Measurements from ENCODE around the gene CFAP99.

The CFAP99 gene

GRCh38 chr4:2389691-2390090 lies 29.1 kb upstream of the CFAP99 start:
- Mint-ChIP-seq H3K4me3 (no peak overlapping the region), H3K27me3 (ENCODE audit: low read depth) (peaks cover 32% of the 10 kb centered on the region)
- TF ChIP-seq, protein P1, sequence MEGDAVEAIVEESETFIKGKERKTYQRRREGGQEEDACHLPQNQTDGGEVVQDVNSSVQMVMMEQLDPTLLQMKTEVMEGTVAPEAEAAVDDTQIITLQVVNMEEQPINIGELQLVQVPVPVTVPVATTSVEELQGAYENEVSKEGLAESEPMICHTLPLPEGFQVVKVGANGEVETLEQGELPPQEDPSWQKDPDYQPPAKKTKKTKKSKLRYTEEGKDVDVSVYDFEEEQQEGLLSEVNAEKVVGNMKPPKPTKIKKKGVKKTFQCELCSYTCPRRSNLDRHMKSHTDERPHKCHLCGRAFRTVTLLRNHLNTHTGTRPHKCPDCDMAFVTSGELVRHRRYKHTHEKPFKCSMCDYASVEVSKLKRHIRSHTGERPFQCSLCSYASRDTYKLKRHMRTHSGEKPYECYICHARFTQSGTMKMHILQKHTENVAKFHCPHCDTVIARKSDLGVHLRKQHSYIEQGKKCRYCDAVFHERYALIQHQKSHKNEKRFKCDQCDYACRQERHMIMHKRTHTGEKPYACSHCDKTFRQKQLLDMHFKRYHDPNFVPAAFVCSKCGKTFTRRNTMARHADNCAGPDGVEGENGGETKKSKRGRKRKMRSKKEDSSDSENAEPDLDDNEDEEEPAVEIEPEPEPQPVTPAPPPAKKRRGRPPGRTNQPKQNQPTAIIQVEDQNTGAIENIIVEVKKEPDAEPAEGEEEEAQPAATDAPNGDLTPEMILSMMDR (IDR thresholded peaks at IDR 0.05; ENCODE audit: unreplicated experiment in 3 of 3) = no peak

GRCh38 chr4:2390146-2390545 lies 28.6 kb upstream of the CFAP99 start:
- H3K4me3 Mint-ChIP-seq = no peak overlapping the region
- TF ChIP-seq, protein P1 (IDR thresholded peaks at IDR 0.05; ENCODE audit: unreplicated experiment in 3 of 3) = no peak

More at GRCh38 chr4:2389691-2390090, 29.1 kb upstream of the CFAP99 start:
- H3K36me3 Mint-ChIP-seq (ENCODE audit: low read depth) = no peaks in the 10 kb centered on the region
- no peaks in the 10 kb centered on the region for H3K9me3 Mint-ChIP-seq
- H3K4me1 Mint-ChIP-seq = peaks cover 65% of the 10 kb centered on the region
- peak overlapping the region in 2 of 3 experiments; percentile 27 to 73 for H3K27ac Mint-ChIP-seq

GRCh38 chr4:2390784-2391421 lies 27.9 kb upstream of the CFAP99 start:
- H3K4me3 Mint-ChIP-seq = peak overlapping the region; percentile 26 to 51 (median 50)
- H3K27me3 Mint-ChIP-seq (ENCODE audit: low read depth) = peaks cover 39% of the 10 kb centered on the region
- H3K9me3 Mint-ChIP-seq = no peaks in the 10 kb centered on the region
- no peaks in the 10 kb centered on the region for H3K36me3 Mint-ChIP-seq (ENCODE audit: low read depth)
- peak overlapping the region; percentile 73 to 83 (median 81) for H3K27ac Mint-ChIP-seq
- TF ChIP-seq, protein P1 (IDR thresholded peaks at IDR 0.05; ENCODE audit: unreplicated experiment in 3 of 3) = no peak
- H3K4me1 Mint-ChIP-seq = peaks cover 68% of the 10 kb centered on the region

More at GRCh38 chr4:2390146-2390545, 28.6 kb upstream of the CFAP99 start:
- Mint-ChIP-seq H3K27me3 (ENCODE audit: low read depth) (peaks cover 34% of the 10 kb centered on the region), H3K36me3 (ENCODE audit: low read depth) (no peaks in the 10 kb centered on the region), H3K27ac (peak overlapping the region in 2 of 3 experiments; percentile 73 to 81), H3K4me1 (peaks cover 69% of the 10 kb centered on the region), H3K9me3 (no peaks in the 10 kb centered on the region)

- H3K27ac Mint-ChIP-seq = peak overlapping the region; percentile 62 to 77 (median 72)
- peaks cover 27% of the 10 kb centered on the region for H3K27me3 Mint-ChIP-seq (ENCODE audit: low read depth)
- no peaks in the 10 kb centered on the region for H3K36me3 Mint-ChIP-seq (ENCODE audit: low read depth)
- H3K9me3 Mint-ChIP-seq = no peaks in the 10 kb centered on the region
- H3K4me1 Mint-ChIP-seq = peaks cover 62% of the 10 kb centered on the region
- TF ChIP-seq, protein P1 (IDR thresholded peaks at IDR 0.05; ENCODE audit: unreplicated experiment in 3 of 3) = no peak
- H3K4me3 Mint-ChIP-seq = peak overlapping the region; percentile 68 to 72 (median 68)
These were observed 25.1 kb upstream of the CFAP99 start for GRCh38 chr4:2393353-2394270.

DNA sequence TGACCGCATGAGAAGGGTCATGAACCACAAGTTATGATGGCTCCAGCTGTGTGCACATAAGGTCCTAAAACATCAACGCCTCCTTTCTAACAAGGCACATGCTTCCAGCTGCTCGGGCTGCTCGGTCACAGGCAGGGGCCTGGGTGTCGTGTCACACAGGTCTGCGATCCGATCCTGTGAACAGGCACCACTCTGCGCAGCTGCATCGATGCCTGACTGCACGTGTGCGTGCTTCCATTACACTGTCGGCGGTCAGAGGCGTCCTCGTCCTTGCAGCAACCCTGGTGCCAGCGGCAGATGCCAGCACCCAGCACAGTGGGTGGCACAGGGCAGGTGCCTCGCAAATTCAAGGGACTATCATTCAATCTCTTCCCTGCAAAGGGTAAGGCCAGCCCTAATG lies 24.2 kb upstream of the CFAP99 start:
- H3K4me3 Mint-ChIP-seq = peak overlapping the region; percentile 68 to 72 (median 68)
- H3K27me3 Mint-ChIP-seq (ENCODE audit: low read depth) = peaks cover 27% of the 10 kb centered on the region
- H3K9me3 Mint-ChIP-seq = no peaks in the 10 kb centered on the region
- TF ChIP-seq, protein P1 (IDR thresholded peaks at IDR 0.05; ENCODE audit: unreplicated experiment in 3 of 3) = no peak
- peaks cover 57% of the 10 kb centered on the region for H3K4me1 Mint-ChIP-seq
- no peaks in the 10 kb centered on the region for H3K36me3 Mint-ChIP-seq (ENCODE audit: low read depth)
- H3K27ac Mint-ChIP-seq = peak overlapping the region; percentile 60 to 77 (median 62)

Data from nephron (organoid).